BE2C (cell line): ENCODE results near the gene CPVL.

Experiments used
- DNase-seq: peaks from one replicate; pipeline ENCODE4 v3.0.0-alpha.2; 2020
- H3K27me3 ChIP-seq: fragments of 250-450 bp; sonication (Bioruptor Pico); 2 replicates; pipeline ENCODE4 v1.5.1; 2020; ENCODE audit warnings: mild to moderate bottlenecking
- H3K36me3 ChIP-seq: fragments of 250-450 bp; sonication (Bioruptor Pico); 2 replicates; pipeline ENCODE4 v1.5.1; 2020; ENCODE audit warnings: mild to moderate bottlenecking
- H3K4me1 ChIP-seq: fragments of 250-450 bp; sonication (Bioruptor Pico); 2 replicates; pipeline ENCODE4 v1.5.1; 2020
- H3K4me3 ChIP-seq: 2 replicates; pipeline ENCODE4 v1.5.1; 2011; ENCODE audit warnings: low read depth, low read length
- H3K9me3 ChIP-seq: fragments of 250-450 bp; sonication (Bioruptor Pico); 2 replicates; pipeline ENCODE4 v1.5.1; 2020
- TF ChIP-seq, protein P1 (sequence below): IDR thresholded peaks from 2 replicates; pipeline ENCODE4 v1.5.1; 2012; ENCODE audit warnings: mild to moderate bottlenecking, low read depth, low read length

Gene CPVL

GRCh38 chr7:28980451-28981160 lies 165.7 kb downstream of the CPVL start:
- H3K4me3 ChIP-seq, result no peak overlapping the region
- H3K27me3 ChIP-seq, result peaks cover 9% of the 10 kb centered on the region; the same call in 1 of the 2 replicates
- no peaks in the 10 kb centered on the region for H3K36me3 ChIP-seq
- peaks cover 3% of the 10 kb centered on the region for H3K4me1 ChIP-seq
- TF ChIP-seq, protein P1, sequence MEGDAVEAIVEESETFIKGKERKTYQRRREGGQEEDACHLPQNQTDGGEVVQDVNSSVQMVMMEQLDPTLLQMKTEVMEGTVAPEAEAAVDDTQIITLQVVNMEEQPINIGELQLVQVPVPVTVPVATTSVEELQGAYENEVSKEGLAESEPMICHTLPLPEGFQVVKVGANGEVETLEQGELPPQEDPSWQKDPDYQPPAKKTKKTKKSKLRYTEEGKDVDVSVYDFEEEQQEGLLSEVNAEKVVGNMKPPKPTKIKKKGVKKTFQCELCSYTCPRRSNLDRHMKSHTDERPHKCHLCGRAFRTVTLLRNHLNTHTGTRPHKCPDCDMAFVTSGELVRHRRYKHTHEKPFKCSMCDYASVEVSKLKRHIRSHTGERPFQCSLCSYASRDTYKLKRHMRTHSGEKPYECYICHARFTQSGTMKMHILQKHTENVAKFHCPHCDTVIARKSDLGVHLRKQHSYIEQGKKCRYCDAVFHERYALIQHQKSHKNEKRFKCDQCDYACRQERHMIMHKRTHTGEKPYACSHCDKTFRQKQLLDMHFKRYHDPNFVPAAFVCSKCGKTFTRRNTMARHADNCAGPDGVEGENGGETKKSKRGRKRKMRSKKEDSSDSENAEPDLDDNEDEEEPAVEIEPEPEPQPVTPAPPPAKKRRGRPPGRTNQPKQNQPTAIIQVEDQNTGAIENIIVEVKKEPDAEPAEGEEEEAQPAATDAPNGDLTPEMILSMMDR, result no peak
- no peaks in the 10 kb centered on the region for H3K9me3 ChIP-seq
- no peak for DNase-seq

GRCh38 chr7:28979776-28980175 lies 166.6 kb downstream of the CPVL start:
- DNase-seq, result no peak
- Histone ChIP-seq H3K4me1 (peaks cover 3% of the 10 kb centered on the region), H3K36me3 (no peaks in the 10 kb centered on the region), H3K4me3 (no peak overlapping the region), H3K27me3 (peaks cover 9% of the 10 kb centered on the region; the same call in 1 of the 2 replicates), H3K9me3 (no peaks in the 10 kb centered on the region)
- TF ChIP-seq, protein P1, result no peak

DNA sequence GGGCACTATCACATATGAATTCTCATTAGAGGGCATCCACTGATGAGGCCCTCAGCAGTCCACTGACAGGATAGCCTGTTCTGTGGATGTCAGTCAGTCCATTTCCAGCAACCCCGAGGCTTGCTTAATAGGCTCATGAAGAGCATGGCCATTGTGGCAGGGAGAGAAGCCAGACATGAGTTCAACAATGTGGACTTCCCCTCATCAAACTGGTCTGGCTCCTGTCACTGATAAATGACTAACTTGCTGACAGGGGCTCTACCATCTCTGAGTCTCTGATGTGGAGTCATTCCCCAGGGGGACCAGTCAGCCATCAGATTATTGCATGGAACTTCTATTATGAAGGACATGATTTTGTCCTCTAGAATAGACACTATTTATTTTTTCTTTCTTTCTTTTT lies 168.5 kb downstream of the CPVL start:
- DNase-seq, result peak; percentile 58
- TF ChIP-seq, protein P1, result no peak
- H3K9me3 ChIP-seq, result no peaks in the 10 kb centered on the region
- H3K36me3 ChIP-seq, result no peaks in the 10 kb centered on the region
- H3K27me3 ChIP-seq, result peaks cover 9% of the 10 kb centered on the region; the same call in 1 of the 2 replicates
- peaks cover 3% of the 10 kb centered on the region; the same call in 1 of the 2 replicates for H3K4me1 ChIP-seq
- no peak overlapping the region for H3K4me3 ChIP-seq

DNA sequence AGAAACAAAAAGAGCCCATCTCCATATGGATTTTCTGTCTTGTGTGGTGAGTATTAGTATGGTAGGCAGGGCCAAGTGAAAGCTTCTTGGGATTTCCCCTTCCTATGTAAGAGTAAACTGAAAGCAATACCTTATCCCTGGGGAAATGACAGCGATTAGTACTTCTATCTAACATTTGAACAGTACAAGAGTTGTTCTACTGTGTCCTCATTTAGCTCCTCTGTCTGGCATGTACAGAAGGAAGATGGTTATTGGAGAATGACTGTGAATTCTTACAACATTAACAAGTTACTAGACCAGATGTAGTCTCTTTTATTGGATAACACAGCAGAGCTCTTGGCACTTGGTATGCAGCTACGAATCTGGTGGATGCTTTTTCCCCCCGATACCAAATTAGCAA lies 170.3 kb downstream of the CPVL start:
- no peak for DNase-seq
- Histone ChIP-seq H3K4me1 (peaks cover 3% of the 10 kb centered on the region; the same call in 1 of the 2 replicates), H3K36me3 (no peaks in the 10 kb centered on the region), H3K4me3 (no peak overlapping the region), H3K27me3 (peaks cover under 1% of the 10 kb centered on the region; the same call in 1 of the 2 replicates), H3K9me3 (no peaks in the 10 kb centered on the region)
- TF ChIP-seq, protein P1, result no peak

GRCh38 chr7:28973591-28973990 lies 172.7 kb downstream of the CPVL start:
- no peaks in the 10 kb centered on the region for H3K9me3 ChIP-seq
- TF ChIP-seq, protein P1, result no peak
- no peak overlapping the region for H3K4me3 ChIP-seq
- H3K36me3 ChIP-seq, result no peaks in the 10 kb centered on the region
- no peak for DNase-seq
- peaks cover 3% of the 10 kb centered on the region; the same call in 1 of the 2 replicates for H3K4me1 ChIP-seq
- no peaks in the 10 kb centered on the region for H3K27me3 ChIP-seq

DNA sequence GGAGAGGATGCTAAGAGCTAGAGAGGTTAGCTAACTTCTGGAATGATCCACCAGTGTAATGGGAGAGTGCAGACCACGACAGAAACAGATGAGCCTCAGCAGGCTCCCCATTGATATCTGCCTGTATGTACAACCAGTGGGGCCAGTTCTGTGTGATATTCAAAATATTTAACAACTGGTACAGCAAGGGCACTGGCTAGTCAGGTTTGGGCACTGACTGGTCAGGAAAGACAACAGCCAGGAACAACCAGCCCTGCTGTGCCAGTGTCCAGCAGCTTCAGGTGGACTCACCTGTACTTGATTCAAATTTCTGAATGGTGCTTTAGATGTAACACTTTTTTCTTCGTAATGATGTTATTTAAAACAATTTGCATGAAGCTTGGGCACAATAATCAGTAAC lies 182.3 kb downstream of the CPVL start:
- Histone ChIP-seq H3K9me3 (no peaks in the 10 kb centered on the region), H3K27me3 (peaks cover 28% of the 10 kb centered on the region), H3K4me3 (no peak overlapping the region), H3K4me1 (no peaks in the 10 kb centered on the region), H3K36me3 (no peaks in the 10 kb centered on the region)
- DNase-seq, result no peak
- TF ChIP-seq, protein P1, result no peak
